Loucy (cell line): ENCODE measurements around the gene ZSWIM7.

Experiments used
- CTCF ChIP-seq: fragments of 200-600 bp; sonication (generic); conservative IDR thresholded peaks from 2 replicates; pipeline ENCODE4 v1.5.1; 2014; ENCODE audit warnings: mild to moderate bottlenecking, antibody characterized with exemption, low read length
- EZH2phosphoT487 ChIP-seq: fragments of 200-600 bp; IDR thresholded peaks from 2 replicates; pipeline ENCODE4 v1.6.1; 2018; ENCODE audit warnings: antibody characterized with exemption, mild to moderate bottlenecking, moderate library complexity, borderline replicate concordance

- TF ChIP-seq CTCF: no peak
- no peak for TF ChIP-seq EZH2phosphoT487
Measured at GRCh38 chr17:15981208-15981607, 18.3 kb downstream of the ZSWIM7 start.
